Testis (tissue), 3 donors: Measurements from ENCODE around the gene MCOLN1. TPM values are rescaled to one million over a fixed set of nuclear protein-coding genes. Genes with fewer than 3 reads are reported as not detected.

Experiments
- DNase-seq: peaks from one replicate; pipeline ENCODE4 v3.0.0-alpha.2; 2019
- H3K27ac ChIP-seq, 2 donors: fragments of 200-600 bp; sonication (generic); one replicate each; pipeline ENCODE4 v1.5.1; 2019
- H3K27me3 ChIP-seq: fragments of 200-600 bp; sonication (generic); one replicate; pipeline ENCODE4 v1.5.1; 2019
- H3K36me3 ChIP-seq: fragments of 200-600 bp; sonication (generic); one replicate; pipeline ENCODE4 v1.5.1; 2017; ENCODE audit warnings: low read depth; ENCODE audit errors: missing control alignments
- H3K4me1 ChIP-seq: fragments of 200-600 bp; sonication (generic); one replicate; pipeline ENCODE4 v1.5.1; 2019
- H3K4me3 ChIP-seq, 2 donors: fragments of 200-600 bp; sonication (generic); one replicate each; pipeline ENCODE4 v1.5.1; 2017 to 2019
- H3K9me3 ChIP-seq: fragments of 200-600 bp; sonication (generic); one replicate; pipeline ENCODE4 v1.5.1; 2017
- CTCF ChIP-seq, 3 experiments: fragments of 450-650 bp in 2 of 3; fragments of 200-600 bp in 1 of 3; sonication (generic) in 1 of 3; IDR thresholded peaks; one replicate each; pipeline ENCODE4 v1.5.1; 2016 to 2019; ENCODE audit warnings: antibody characterized with exemption in 3 of 3, mild to moderate bottlenecking in 2 of 3, moderate library complexity in 1 of 3
- POLR2A ChIP-seq: fragments of 450-650 bp; IDR thresholded peaks from one replicate; pipeline ENCODE4 v1.6.1; 2017; ENCODE audit warnings: antibody characterized with exemption, mild to moderate bottlenecking, moderate library complexity
- WGBS, 2 donors: methylation state at CpG; one replicate each; pipeline ENCODE4 v1.1.5; 2018; 5-methylcytosine and 5-hydroxymethylcytosine counted together
- intact Hi-C: fragments of 100-400 bp; cut with DNase I; formaldehyde crosslinking; loops from one replicate; pipeline ENCODE4 v1.15.1; 2023; ENCODE audit warnings: low total_unique reads
- polyA plus RNA-seq: library from polyadenylated mRNA; stranded (reverse); fragments of 350-450 nt; fragmentation: Illumina TruSeq; extraction: RNeasy Lipid Tissue Mini Kit (QIAGEN cat#74804); gene quantifications from one replicate; pipeline ENCODE4 v1.2.3, GENCODE V29; 2014; ENCODE audit warnings: low read depth, low replicate concordance; ENCODE audit not compliant: insufficient read depth
- total RNA-seq, 2 donors: library from RNA; depleted of rRNA; stranded (reverse); fragments of >200 nt; gene quantifications; one replicate each; pipeline ENCODE4 v1.2.3, GENCODE V29; 2016

MCOLN1 gene
- total and polyA plus RNA-seq, 3 donors from 2014 or later, result 15.2 to 26.9 (median 17.7) TPM

- DNase-seq, result peak; percentile 92
- H3K27ac ChIP-seq, result peak overlapping the region; percentile 71 to 73
- H3K4me1 ChIP-seq, result peaks cover 14% of the 10 kb centered on the region
- H3K9me3 ChIP-seq, result no peaks in the 10 kb centered on the region
- H3K36me3 ChIP-seq, result no peaks in the 10 kb centered on the region
- H3K27me3 ChIP-seq, result no peaks in the 10 kb centered on the region
- WGBS, 2 donors, result 13 to 32% methylated on average over 13 of the region's 13 CpGs
- H3K4me3 ChIP-seq, result no peak overlapping the region
- TF ChIP-seq POLR2A (no peak), CTCF (IDR thresholded peaks at IDR 0.05) (peak in 2 of 3 experiments; percentile 17 to 50)
- intact Hi-C loops, result no loop called here
These were observed 27.9 kb upstream of the MCOLN1 start for GRCh38 chr19:7494416-7495098.

GRCh38 chr19:7497292-7497691, 25.1 kb upstream of the MCOLN1 start:
- 57 to 68% methylated on average over 6 to 7 of the region's 7 CpGs for WGBS, 2 donors
- peaks cover 14% of the 10 kb centered on the region for H3K4me1 ChIP-seq
- H3K36me3 ChIP-seq, result no peaks in the 10 kb centered on the region
- no peak overlapping the region for H3K27ac ChIP-seq
- no peak overlapping the region for H3K4me3 ChIP-seq
- H3K9me3 ChIP-seq, result no peaks in the 10 kb centered on the region
- intact Hi-C loops, result no loop called here
- TF ChIP-seq POLR2A (no peak), CTCF (IDR thresholded peaks at IDR 0.05) (peak in 2 of 3 experiments; percentile 19 to 37)
- no peak for DNase-seq
- H3K27me3 ChIP-seq, result no peaks in the 10 kb centered on the region

DNA sequence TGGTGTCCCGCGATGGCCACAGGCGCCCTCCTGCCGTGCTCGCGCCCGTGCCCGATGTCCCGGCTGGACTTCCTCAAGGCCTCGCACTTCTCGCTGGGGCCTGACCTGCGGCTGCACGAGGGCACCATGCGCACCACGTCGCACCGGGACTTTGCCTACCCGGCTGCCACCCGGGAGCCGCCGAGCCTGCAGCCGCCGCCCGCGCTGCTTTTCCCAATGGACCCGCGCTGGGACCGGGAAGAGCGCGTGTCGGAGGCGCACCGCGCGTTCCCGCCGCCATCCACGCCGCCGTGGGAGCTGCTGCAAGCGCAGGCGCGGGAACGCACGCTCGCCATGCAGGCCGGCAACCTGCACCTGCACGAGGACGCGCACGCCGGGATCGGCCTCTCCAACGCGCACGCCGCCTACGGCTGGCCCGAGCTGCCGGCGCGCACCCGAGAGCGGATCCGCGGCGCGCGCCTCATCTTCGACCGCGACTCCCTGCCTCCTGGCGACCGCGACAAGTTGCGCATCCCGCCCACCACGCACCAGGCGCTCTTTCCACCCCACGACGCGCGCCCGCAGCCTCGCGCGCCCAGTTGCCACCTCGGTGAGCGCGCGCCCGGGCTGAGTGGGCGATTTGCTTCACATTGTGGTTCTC, 21.5 kb upstream of the MCOLN1 start:
- intact Hi-C loops, result no loop called here
- no peaks in the 10 kb centered on the region for H3K27me3 ChIP-seq
- H3K36me3 ChIP-seq, result no peaks in the 10 kb centered on the region
- 1% methylated on average over 81 of the region's 93 CpGs; no CpG with 5 or more reads in 1 of the 2 donors for WGBS, 2 donors
- peak; percentile 89 for DNase-seq
- peak overlapping the region; percentile 19 to 50 for H3K4me3 ChIP-seq
- peaks cover 6% of the 10 kb centered on the region for H3K4me1 ChIP-seq
- no peak for TF ChIP-seq CTCF (IDR thresholded peaks at IDR 0.05)
- TF ChIP-seq POLR2A, result no peak
- H3K27ac ChIP-seq, result no peak overlapping the region
- H3K9me3 ChIP-seq, result no peaks in the 10 kb centered on the region

DNA sequence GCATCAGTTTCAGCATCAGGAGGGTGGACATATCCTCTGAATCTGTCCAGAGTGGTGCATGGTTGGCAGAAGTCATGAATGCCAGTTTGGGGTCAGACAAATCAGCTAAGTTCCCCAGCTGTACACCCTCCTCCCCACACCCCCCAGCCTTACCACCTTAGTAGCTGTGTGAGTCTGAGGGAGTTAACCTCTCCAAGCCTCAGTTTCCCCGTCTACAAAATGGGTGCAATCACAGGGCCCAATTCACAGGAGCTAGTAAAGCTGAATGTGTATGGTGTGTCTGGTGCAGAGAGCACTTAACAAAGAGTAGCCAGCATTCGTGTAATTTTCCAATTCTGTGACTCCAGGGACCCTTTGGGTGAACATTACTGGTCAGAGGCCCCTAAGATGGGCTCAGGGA, 19.9 kb upstream of the MCOLN1 start:
- H3K27me3 ChIP-seq, result no peaks in the 10 kb centered on the region
- peaks cover 6% of the 10 kb centered on the region for H3K4me1 ChIP-seq
- no peak overlapping the region for H3K4me3 ChIP-seq
- TF ChIP-seq CTCF (IDR thresholded peaks at IDR 0.05) (no peak), POLR2A (no peak)
- H3K36me3 ChIP-seq, result no peaks in the 10 kb centered on the region
- H3K27ac ChIP-seq, result no peak overlapping the region
- WGBS, 2 donors, result 38 to 56% methylated on average over 2 of the region's 2 CpGs
- H3K9me3 ChIP-seq, result no peaks in the 10 kb centered on the region
- intact Hi-C loops, result no loop called here
- no peak for DNase-seq
